Thymus (tissue), 11 donors: ENCODE results near the gene PIEZO2. TPM values are rescaled to one million over a fixed set of nuclear protein-coding genes. Genes with fewer than 3 reads are reported as not detected.

Experiments used
- DNase-seq, 9 donors: peaks; one replicate each; pipeline ENCODE4 v3.0.0-alpha.2; 2013; ENCODE audit warnings: low spot score in 9 of 9, low read depth in 6 of 9, missing footprints in 1 of 9
- H3K27ac ChIP-seq, 2 donors: one replicate each; pipeline ENCODE4 v1.5.1; 2013; ENCODE audit warnings: control low read depth in 1 of 2, low read depth in 1 of 2, low read length in 1 of 2, mild to moderate bottlenecking in 1 of 2, moderate library complexity in 1 of 2
- H3K27me3 ChIP-seq, 2 donors: one replicate each; pipeline ENCODE4 v1.5.1; 2013; ENCODE audit warnings: low read length in 1 of 2; ENCODE audit not compliant: control insufficient read depth in 2 of 2, insufficient read depth in 1 of 2
- H3K36me3 ChIP-seq, 2 donors: one replicate each; pipeline ENCODE4 v1.5.1; 2013; ENCODE audit warnings: low read length in 1 of 2, mild to moderate bottlenecking in 1 of 2, moderate library complexity in 1 of 2; ENCODE audit not compliant: control insufficient read depth in 2 of 2, insufficient read depth in 2 of 2
- H3K4me1 ChIP-seq, 2 donors: one replicate each; pipeline ENCODE4 v1.5.1; 2013; ENCODE audit warnings: low read length in 2 of 2; ENCODE audit not compliant: control insufficient read depth in 2 of 2, insufficient read depth in 2 of 2
- H3K4me3 ChIP-seq, 2 donors: one replicate each; pipeline ENCODE4 v1.5.1; 2013; ENCODE audit warnings: low read length in 2 of 2, control low read depth in 1 of 2, mild to moderate bottlenecking in 1 of 2
- H3K9me3 ChIP-seq, 2 donors: one replicate each; pipeline ENCODE4 v1.5.1; 2013; ENCODE audit warnings: low read length in 1 of 2, mild to moderate bottlenecking in 1 of 2; ENCODE audit not compliant: control insufficient read depth in 2 of 2, insufficient read depth in 1 of 2
- WGBS: extraction: QIAGEN DNeasy Blood & Tissue Kit; methylation state at CpG from one replicate; pipeline ENCODE4 v1.1.7; 2013; 5-methylcytosine and 5-hydroxymethylcytosine counted together
- polyA plus RNA-seq: library from polyadenylated mRNA; stranded (reverse); fragments of 200-250 nt; gene quantifications from one replicate; pipeline ENCODE4 v1.2.3, GENCODE V29; 2013
- total RNA-seq: library from RNA; stranded (reverse); fragments of 120-200 nt; gene quantifications from one replicate; pipeline ENCODE4 v1.2.4, GENCODE V29; 2013
- donor health status: healthy.

Gene PIEZO2
- total and polyA plus RNA-seq, 2 donors = 1.5 to 3.2 TPM

- no peaks in the 10 kb centered on the region for H3K4me1 ChIP-seq
- 98% methylated on average over 5 of the region's 5 CpGs for WGBS
- DNase-seq = no peak
- H3K4me3 ChIP-seq = no peak overlapping the region
- no peak overlapping the region for H3K27ac ChIP-seq
- no peaks in the 10 kb centered on the region for H3K9me3 ChIP-seq
- H3K36me3 ChIP-seq = no peaks in the 10 kb centered on the region
- no peaks in the 10 kb centered on the region for H3K27me3 ChIP-seq
Measured at GRCh38 chr18:11047817-11048216, 101.6 kb downstream of the PIEZO2 start.

DNA sequence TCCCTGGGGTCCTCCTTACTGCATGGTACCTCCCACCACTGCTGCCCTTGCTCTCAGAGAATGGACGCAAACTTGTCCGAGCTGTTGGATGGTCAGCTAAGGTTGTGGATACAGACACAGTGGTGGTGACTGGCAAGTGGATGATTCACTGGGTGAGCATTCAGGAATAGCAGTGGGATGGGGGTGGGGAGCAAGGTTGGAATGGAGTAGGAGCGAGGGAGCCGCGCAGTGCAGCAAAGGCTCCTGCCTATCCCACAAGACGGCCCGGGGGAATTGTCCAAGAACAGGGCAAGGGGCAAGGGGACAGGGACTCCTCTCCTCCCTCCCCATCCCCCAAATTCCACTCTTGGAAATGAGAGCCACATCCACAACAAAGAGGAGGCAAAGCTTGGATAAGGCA, 102.2 kb downstream of the PIEZO2 start:
- Histone ChIP-seq H3K9me3 (no peaks in the 10 kb centered on the region), H3K4me3 (no peak overlapping the region), H3K4me1 (no peaks in the 10 kb centered on the region), H3K27ac (no peak overlapping the region), H3K27me3 (no peaks in the 10 kb centered on the region), H3K36me3 (no peaks in the 10 kb centered on the region)
- no peak for DNase-seq
- WGBS = 98% methylated on average over 7 of the region's 7 CpGs

DNA sequence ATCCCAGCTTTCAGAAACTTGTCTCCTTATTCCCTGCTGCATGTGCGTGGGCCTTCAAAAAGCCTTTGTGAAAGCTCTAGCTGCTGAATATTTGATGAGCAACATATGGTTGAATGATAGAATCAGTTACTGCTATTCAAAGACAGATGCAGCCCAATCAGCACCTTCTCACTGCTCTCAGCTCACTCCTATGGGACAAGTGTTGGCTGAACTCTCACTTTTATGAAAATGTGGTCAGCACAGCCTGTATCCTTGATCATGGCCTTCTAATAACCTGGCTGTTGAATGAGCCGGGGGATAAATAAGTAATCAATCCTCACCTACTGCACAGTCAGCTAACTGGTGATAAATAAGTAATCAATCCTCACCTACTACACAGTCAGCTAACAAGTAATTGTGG, 103.2 kb downstream of the PIEZO2 start:
- no peaks in the 10 kb centered on the region for H3K4me1 ChIP-seq

DNA sequence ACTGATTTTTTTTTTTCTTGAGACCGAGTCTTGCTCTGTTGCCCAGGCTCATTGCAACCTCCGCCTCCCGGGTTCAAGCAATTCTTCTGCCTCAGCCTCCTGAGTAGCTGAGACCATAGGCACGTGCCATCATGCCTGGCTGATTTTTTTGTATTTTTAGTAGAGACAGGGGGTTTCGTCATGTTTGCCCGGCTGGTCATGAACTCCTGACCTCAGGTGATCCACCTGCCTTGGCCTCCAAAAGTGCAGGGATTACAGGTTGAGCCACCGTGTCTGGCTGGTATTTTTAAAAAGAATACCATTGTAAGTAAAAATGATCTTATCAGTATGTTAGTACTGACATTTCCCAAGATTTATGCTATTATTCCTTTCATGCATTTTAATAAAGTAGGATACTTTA, 105.7 kb downstream of the PIEZO2 start:
- Histone ChIP-seq H3K4me3 (no peak overlapping the region), H3K36me3 (no peaks in the 10 kb centered on the region), H3K4me1 (no peaks in the 10 kb centered on the region), H3K9me3 (no peaks in the 10 kb centered on the region), H3K27me3 (no peaks in the 10 kb centered on the region), H3K27ac (no peak overlapping the region)
- DNase-seq = no peak
- WGBS = 96% methylated on average over 7 of the region's 7 CpGs

More for the DNA sequence above, 103.2 kb downstream of the PIEZO2 start:
- Histone ChIP-seq H3K27ac (no peak overlapping the region), H3K27me3 (no peaks in the 10 kb centered on the region), H3K4me3 (no peak overlapping the region), H3K9me3 (no peaks in the 10 kb centered on the region), H3K36me3 (no peaks in the 10 kb centered on the region)
- 95% methylated on average over 2 of the region's 2 CpGs for WGBS
- DNase-seq = no peak

GRCh38 chr18:11042247-11042646, 107.1 kb downstream of the PIEZO2 start:
- no peak overlapping the region for H3K4me3 ChIP-seq
- no peaks in the 10 kb centered on the region for H3K36me3 ChIP-seq
- no peaks in the 10 kb centered on the region for H3K9me3 ChIP-seq
- H3K27ac ChIP-seq = no peak overlapping the region
- 94% methylated on average over 4 of the region's 4 CpGs for WGBS
- no peaks in the 10 kb centered on the region for H3K27me3 ChIP-seq
- H3K4me1 ChIP-seq = no peaks in the 10 kb centered on the region
- DNase-seq = no peak

- Histone ChIP-seq H3K9me3 (no peaks in the 10 kb centered on the region), H3K4me1 (no peaks in the 10 kb centered on the region), H3K27ac (no peak overlapping the region), H3K27me3 (no peaks in the 10 kb centered on the region), H3K4me3 (no peak overlapping the region), H3K36me3 (no peaks in the 10 kb centered on the region)
- WGBS = 56% methylated on average over 7 of the region's 7 CpGs
- peak; percentile 13 to 64 (median 35) for DNase-seq
Measured at GRCh38 chr18:11040823-11041656, 108.3 kb downstream of the PIEZO2 start.

DNA sequence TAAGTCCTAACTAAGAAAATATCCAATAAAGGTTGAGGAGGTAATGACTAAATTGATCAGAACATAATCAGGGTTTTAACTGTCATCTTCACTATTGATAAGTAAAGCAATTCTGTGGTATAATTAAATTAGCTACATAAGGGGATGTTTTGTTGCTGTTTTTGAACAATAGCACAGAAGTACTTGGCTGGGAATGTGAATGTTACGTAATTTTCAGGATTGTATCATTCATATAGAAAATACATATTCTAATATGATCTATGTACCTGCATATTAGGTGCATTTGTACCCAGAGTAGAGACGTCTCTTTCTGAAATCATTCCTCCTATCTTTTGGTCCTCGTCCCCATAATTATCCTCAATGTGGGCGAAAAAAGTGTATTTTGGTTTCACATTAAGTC, 109.0 kb downstream of the PIEZO2 start:
- Histone ChIP-seq H3K36me3 (no peaks in the 10 kb centered on the region), H3K4me3 (no peak overlapping the region), H3K27me3 (no peaks in the 10 kb centered on the region), H3K4me1 (no peaks in the 10 kb centered on the region), H3K27ac (no peak overlapping the region), H3K9me3 (no peaks in the 10 kb centered on the region)
- DNase-seq = no peak
- WGBS = 83% methylated on average over 4 of the region's 4 CpGs

DNA sequence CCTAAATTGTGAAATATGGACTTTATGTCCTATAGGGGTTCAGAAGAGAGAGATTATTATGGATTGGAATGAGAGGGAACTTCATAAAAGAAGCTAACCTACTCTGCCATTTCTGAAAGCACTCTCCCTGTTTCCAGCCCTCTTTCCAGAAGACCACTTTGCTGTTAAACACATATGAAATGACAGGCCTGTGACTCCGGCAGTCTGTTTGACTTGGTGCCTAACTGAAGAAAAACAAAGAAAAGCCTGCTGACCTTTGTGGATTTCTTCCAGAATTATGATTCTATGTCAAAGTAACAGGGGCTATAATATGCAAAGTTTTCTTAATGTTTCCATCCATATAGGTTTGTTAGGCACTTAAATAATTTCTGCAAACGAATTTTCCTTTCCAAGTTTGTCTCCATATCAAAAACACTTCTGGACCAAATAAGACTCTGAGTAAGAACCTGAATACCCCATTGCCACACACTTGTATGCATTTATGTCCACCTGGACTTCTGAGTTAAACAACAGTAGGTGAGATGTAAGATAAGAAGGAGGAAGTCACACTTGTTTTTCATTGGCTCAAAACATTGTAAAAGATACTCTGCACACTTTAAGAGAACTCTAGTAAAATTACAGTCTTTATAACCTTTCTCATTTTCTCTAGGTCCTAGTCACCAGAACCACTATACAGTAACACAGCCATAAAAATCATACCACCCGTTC, 111.7 kb downstream of the PIEZO2 start:
- WGBS = 76% methylated on average over 3 of the region's 3 CpGs
- DNase-seq = peak in 2 of 9 donors; percentile 9 to 33

GRCh38 chr18:11035814-11036495, 113.4 kb downstream of the PIEZO2 start:
- WGBS = 64% methylated on average over 3 of the region's 3 CpGs
- Histone ChIP-seq H3K4me1 (no peaks in the 10 kb centered on the region), H3K9me3 (no peaks in the 10 kb centered on the region), H3K27me3 (no peaks in the 10 kb centered on the region), H3K4me3 (no peak overlapping the region), H3K27ac (no peak overlapping the region), H3K36me3 (no peaks in the 10 kb centered on the region)
- no peak for DNase-seq

More for the DNA sequence above, 111.7 kb downstream of the PIEZO2 start:
- Histone ChIP-seq H3K36me3 (no peaks in the 10 kb centered on the region), H3K9me3 (no peaks in the 10 kb centered on the region), H3K27me3 (no peaks in the 10 kb centered on the region), H3K4me1 (no peaks in the 10 kb centered on the region), H3K4me3 (no peak overlapping the region), H3K27ac (no peak overlapping the region)
